Keratinocyte (primary cell): ENCODE results near the gene TENM3.

Source experiments
- EZH2 ChIP-seq: IDR thresholded peaks from one replicate; pipeline ENCODE4 v1.6.1; 2012; ENCODE audit warnings: inconsistent platforms, mild to moderate bottlenecking, low read length, moderate library complexity
- TF ChIP-seq, protein P1 (sequence below), 3 experiments: IDR thresholded peaks in 1 of 3; conservative IDR thresholded peaks in 1 of 3; optimal IDR thresholded peaks in 1 of 3; 2 replicates in 2 of 3; 3 replicates in 1 of 3; pipeline versions ENCODE3 to v1.5.1; 2011; ENCODE audit warnings: low read length in 3 of 3, mild to moderate bottlenecking in 3 of 3, moderate library complexity in 2 of 3, control low read depth in 1 of 3, inconsistent platforms in 1 of 3; ENCODE audit not compliant: insufficient read depth in 2 of 3; ENCODE audit errors: extremely low read depth in 1 of 3

GRCh38 chr4:182288534-182288933 lies 45.3 kb downstream of the TENM3 start:
- TF ChIP-seq, protein P1, sequence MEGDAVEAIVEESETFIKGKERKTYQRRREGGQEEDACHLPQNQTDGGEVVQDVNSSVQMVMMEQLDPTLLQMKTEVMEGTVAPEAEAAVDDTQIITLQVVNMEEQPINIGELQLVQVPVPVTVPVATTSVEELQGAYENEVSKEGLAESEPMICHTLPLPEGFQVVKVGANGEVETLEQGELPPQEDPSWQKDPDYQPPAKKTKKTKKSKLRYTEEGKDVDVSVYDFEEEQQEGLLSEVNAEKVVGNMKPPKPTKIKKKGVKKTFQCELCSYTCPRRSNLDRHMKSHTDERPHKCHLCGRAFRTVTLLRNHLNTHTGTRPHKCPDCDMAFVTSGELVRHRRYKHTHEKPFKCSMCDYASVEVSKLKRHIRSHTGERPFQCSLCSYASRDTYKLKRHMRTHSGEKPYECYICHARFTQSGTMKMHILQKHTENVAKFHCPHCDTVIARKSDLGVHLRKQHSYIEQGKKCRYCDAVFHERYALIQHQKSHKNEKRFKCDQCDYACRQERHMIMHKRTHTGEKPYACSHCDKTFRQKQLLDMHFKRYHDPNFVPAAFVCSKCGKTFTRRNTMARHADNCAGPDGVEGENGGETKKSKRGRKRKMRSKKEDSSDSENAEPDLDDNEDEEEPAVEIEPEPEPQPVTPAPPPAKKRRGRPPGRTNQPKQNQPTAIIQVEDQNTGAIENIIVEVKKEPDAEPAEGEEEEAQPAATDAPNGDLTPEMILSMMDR (optimal IDR thresholded peaks at IDR 0.05 in 1 of 3, IDR thresholded peaks at IDR 0.05 in 1 of 3, conservative IDR thresholded peaks at IDR 0.05 in 1 of 3; ENCODE audit: extremely low read depth in 1 of 3, insufficient read depth in 2 of 3, low read length in 3 of 3), result no peak
- no peak for TF ChIP-seq EZH2
